ENCODE results near the gene FHL1.

DNA sequence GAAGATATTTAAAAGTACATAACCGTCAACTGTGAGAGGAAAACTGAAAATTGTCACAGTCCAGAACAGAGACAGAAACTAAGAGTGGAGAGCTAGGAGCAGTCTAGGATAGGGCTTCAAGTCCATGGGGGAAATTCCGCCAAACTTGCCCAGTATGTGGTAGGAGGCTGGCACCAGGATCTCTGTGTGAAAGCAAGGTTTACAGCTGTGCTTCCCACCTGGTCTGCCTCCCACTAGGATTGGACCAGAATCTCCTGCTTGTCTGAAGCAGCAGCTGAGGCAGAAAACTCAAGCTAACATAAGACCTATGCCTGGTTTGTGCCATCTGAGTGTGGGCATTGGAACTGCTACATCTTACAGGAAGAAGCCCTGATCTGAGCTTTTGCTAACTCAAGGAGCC, 18.6 kb upstream of the FHL1 start:
- TF ChIP-seq GABPA (IDR thresholded peaks at IDR 0.05 in 1 of 2, conservative IDR thresholded peaks at IDR 0.05 in 1 of 2) (no peak), TAF1 (conservative IDR thresholded peaks at IDR 0.05) (no peak), SP1 (IDR thresholded peaks at IDR 0.05) (no peak), JUND (IDR thresholded peaks at IDR 0.05) (no peak), HNF4G (IDR thresholded peaks at IDR 0.05) (no peak), NR2F2 (IDR thresholded peaks at IDR 0.05) (no peak), RAD21 (IDR thresholded peaks at IDR 0.05) (no peak)
- TF ChIP-seq, protein P1, sequence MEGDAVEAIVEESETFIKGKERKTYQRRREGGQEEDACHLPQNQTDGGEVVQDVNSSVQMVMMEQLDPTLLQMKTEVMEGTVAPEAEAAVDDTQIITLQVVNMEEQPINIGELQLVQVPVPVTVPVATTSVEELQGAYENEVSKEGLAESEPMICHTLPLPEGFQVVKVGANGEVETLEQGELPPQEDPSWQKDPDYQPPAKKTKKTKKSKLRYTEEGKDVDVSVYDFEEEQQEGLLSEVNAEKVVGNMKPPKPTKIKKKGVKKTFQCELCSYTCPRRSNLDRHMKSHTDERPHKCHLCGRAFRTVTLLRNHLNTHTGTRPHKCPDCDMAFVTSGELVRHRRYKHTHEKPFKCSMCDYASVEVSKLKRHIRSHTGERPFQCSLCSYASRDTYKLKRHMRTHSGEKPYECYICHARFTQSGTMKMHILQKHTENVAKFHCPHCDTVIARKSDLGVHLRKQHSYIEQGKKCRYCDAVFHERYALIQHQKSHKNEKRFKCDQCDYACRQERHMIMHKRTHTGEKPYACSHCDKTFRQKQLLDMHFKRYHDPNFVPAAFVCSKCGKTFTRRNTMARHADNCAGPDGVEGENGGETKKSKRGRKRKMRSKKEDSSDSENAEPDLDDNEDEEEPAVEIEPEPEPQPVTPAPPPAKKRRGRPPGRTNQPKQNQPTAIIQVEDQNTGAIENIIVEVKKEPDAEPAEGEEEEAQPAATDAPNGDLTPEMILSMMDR (IDR thresholded peaks at IDR 0.05; ENCODE audit: low read depth, low read length, missing input control), result no peak
- TF ChIP-seq, protein P2, sequence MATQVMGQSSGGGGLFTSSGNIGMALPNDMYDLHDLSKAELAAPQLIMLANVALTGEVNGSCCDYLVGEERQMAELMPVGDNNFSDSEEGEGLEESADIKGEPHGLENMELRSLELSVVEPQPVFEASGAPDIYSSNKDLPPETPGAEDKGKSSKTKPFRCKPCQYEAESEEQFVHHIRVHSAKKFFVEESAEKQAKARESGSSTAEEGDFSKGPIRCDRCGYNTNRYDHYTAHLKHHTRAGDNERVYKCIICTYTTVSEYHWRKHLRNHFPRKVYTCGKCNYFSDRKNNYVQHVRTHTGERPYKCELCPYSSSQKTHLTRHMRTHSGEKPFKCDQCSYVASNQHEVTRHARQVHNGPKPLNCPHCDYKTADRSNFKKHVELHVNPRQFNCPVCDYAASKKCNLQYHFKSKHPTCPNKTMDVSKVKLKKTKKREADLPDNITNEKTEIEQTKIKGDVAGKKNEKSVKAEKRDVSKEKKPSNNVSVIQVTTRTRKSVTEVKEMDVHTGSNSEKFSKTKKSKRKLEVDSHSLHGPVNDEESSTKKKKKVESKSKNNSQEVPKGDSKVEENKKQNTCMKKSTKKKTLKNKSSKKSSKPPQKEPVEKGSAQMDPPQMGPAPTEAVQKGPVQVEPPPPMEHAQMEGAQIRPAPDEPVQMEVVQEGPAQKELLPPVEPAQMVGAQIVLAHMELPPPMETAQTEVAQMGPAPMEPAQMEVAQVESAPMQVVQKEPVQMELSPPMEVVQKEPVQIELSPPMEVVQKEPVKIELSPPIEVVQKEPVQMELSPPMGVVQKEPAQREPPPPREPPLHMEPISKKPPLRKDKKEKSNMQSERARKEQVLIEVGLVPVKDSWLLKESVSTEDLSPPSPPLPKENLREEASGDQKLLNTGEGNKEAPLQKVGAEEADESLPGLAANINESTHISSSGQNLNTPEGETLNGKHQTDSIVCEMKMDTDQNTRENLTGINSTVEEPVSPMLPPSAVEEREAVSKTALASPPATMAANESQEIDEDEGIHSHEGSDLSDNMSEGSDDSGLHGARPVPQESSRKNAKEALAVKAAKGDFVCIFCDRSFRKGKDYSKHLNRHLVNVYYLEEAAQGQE (IDR thresholded peaks at IDR 0.05), result no peak
- TF ChIP-seq, protein P3, sequence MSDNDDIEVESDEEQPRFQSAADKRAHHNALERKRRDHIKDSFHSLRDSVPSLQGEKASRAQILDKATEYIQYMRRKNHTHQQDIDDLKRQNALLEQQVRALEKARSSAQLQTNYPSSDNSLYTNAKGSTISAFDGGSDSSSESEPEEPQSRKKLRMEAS (IDR thresholded peaks at IDR 0.05), result no peak
